ENCODE data around the gene RYR3.
A peak's percentile ranks its signal among the peaks of the same experiment; 100 is the strongest.
"Not testable (repeated sequence)": the region's sequence is repeated elsewhere in the genome, so short reads cannot be mapped to it uniquely, and the experiment has no call there.

Gene RYR3

DNA sequence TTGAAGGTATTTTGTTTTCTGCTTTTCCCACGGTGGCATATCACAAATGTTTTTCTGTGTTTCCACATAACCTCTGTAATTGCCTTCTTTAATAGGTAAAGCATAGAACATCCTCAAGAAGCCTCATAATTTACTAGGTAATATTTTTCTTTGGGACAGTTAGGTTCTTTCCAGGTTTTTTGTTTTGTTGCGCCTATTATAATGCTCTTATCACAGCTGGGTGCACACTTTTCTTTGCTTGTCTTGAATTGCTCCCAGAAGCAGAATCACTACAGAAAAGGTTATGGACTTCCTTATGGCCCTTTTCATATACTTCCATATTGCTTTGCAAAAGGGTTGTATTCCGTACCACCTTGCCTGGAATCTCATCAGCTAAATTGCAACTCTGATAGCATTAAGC is 213.5 kb downstream of the RYR3 start:
- DNase-seq = no peak

DNA sequence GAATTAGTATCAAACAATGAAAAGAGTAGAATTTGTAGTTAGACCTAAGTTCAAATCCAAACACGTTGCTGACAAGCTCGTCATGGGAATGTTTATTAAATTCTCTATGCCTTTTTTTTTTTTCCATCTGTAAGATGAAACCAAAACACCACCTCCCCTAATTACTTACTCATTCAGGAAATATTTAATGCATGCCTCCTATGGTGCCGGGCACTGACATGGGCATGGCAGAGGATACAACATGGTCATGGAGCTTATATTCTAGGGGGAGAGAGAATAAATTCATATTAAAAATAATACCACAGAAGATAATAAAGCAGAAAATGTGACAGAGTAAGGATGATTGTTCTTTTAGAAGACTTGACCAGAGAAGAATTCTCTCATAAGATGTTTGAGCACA is 215.8 kb downstream of the RYR3 start:
- DNase-seq = no peak

DNA sequence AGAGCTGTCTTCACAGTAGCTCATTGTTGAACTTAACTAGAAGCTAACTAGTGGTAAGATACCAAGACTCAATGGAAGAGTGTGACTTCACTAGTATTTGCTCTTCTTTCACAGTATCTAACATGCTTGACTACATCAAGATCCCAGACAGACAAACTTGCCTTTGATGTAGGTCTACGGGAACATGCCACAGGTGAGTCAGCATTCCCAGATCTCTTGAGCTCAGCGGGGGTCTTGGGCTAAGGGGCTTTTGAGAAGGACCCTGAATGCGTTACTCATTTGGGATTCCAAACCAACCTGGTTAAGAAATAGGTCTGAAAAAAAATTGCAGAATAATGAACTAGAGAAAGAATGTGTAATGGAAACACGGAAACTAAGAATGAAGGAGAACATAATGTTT is 222.4 kb downstream of the RYR3 start:
- no peak for DNase-seq

DNA sequence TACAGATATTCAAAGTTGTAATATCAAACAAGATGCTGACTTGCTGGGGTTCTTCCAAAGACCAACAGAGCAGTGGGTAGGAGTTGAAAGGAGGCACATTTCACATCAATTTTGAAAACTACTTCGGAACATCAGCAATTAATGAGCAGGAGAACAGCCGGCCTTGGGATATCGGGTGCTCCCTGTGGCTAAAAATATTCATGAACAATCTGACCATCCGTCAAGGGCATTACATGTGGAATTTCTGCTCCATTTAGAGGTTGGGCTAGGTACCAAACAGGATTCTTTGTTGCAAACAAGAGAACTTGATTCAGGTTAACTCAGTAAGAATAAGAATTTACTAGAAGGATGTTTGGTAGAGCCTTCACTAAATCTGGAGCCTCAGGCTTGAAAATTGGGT is 223.9 kb downstream of the RYR3 start:
- DNase-seq = no peak

DNA sequence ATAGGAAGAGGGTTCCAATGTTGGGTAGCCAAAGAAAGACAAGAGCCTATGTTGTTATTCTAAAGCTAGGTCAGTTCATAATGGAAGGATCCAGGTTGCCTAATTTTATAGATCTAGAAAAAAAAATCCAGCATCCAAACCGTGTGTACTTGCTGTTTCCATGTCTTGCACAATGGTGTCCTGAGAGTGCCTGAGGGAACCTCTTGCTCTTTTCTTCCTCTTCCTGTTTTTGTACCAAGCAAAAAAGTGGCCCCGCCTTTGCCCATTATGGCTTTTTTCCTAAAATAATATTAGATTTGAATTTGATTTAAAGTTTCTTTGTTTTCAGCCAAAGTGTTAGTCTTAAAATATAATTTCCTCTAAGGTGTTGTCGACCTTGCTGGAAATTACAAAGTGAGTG is 224.4 kb downstream of the RYR3 start:
- no peak for DNase-seq

DNA sequence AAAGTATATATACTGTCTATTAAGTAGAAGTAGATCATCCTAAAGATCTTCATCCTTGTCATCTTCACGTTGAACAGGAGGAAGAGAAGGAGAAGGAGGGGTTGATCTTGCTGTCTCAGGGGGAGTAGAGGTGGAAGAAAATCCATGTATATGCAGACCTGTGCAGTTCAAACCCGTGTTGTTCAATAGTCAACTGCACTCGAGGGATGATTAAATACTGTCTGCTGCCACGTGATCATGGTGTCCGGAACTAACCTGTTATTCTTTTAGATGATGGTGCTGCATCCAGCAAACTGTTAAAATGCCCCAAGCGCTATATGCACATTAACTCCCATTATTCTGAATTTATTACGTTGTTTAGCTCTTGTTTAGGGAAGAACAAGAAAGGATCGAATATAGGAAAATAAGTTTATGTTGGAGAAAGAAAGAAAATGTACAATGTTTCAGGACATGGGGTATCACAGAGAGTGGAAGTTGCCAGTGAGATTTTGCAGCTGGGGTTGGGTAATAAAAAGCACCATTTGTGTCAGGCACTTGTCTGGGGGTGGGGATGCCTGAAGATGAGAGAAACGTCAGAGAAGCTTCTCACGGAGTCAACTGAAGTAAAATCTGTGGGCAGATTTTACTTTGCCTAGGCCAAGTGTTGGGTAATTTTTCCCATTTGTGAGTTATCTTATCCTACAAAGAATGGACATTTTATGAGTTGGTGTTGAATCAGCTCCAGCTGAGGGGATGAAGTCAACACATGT is 229.2 kb downstream of the RYR3 start:
- no peak for DNase-seq

DNA sequence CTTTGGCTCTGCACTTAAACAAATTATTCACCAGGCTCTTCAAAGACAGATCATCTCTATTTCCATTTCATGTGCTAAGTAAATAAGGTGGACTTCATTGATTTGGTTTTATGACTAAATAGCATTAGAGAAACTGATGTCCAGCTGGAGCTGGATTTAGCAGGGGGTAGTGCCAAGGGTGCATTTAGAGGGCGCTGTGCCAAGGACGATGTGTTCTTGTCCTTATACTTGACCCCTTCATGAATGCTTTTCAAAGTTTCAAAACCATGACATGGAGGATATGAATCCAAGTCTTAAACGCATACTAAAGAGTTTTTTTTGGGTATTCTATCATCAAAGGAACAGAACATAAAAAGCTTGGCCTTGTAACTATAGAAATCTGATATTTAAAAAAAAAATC is 233.2 kb downstream of the RYR3 start:
- DNase-seq = no peak

DNA sequence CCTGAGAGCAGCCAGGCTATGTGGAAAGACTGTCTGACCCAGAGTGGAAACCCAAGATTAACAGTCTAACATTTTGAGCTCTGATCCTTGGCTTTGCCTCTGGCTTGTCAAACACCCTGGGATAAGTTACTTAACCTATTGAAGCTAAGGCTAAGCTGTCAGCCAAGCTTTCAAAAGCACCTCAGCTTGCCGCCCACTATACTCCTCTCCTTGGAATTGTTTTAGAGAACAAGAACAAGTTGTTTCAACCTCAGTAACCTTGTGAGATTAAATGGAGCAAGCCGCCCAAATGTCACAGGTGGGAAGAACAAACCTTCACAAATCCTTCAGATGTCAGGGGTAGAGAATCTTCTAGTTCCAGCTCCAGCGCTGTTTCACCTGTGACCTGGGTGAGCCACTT is 235.1 kb downstream of the RYR3 start:
- no peak for DNase-seq

DNA sequence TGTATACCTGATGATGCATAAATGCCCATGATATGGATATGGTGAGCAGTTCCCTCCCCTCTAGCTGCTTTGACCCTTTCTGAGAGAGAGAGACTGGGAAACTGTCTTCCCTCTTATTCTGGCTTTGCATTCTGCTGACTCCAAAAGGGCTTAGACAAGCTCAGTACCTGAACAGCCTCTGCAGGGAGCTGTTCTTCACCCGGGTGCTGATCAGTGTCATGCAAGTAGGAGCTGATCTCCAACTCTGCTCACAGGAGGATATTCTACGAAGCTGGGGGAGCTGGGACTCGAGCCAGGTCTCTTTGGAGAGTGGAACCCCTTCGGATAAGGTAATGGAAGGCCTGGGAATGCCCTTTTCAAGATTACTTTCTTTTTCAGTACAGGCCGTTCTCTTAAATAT is 237.1 kb downstream of the RYR3 start:
- DNase-seq = peak; percentile 6

DNA sequence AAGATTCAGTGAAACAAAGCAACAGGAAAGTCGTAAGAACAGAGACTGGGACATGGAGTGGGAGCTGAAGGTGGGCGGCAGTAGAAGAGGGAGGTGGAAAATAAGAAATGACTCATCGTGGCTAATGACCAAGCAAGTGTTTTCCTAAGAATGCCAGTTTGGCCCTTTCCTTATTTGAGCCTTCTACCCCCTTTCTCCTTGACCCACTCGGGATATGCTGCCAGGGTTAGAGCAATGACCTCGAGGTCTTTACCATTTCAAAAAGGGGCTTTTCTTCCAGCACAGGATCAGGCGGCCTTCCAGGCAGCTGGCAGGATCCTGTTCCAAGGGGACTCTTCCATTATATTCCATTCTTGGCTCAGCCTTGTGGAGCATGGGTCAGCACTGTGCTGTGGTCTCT is 241.1 kb downstream of the RYR3 start:
- DNase-seq = no peak

DNA sequence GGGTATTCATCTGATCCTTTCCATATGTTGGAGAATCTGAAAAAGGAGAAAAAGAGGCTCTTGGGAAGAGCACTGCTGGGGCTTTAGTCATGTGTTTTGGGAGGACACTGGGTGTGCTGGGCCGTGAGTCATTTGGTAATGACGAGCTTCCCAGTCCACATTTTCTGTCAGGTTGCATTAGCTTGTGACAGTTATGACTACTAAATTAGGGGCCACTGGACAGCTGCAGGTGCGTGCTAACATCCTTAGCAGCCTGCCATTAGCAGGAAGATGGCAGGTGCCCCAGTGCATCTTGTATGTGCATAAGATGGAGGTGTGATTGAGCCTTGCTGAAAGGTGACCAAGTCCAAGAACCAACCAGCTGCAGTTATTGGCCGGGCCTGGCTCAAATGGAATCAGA is 242.4 kb downstream of the RYR3 start:
- no peak for DNase-seq

DNA sequence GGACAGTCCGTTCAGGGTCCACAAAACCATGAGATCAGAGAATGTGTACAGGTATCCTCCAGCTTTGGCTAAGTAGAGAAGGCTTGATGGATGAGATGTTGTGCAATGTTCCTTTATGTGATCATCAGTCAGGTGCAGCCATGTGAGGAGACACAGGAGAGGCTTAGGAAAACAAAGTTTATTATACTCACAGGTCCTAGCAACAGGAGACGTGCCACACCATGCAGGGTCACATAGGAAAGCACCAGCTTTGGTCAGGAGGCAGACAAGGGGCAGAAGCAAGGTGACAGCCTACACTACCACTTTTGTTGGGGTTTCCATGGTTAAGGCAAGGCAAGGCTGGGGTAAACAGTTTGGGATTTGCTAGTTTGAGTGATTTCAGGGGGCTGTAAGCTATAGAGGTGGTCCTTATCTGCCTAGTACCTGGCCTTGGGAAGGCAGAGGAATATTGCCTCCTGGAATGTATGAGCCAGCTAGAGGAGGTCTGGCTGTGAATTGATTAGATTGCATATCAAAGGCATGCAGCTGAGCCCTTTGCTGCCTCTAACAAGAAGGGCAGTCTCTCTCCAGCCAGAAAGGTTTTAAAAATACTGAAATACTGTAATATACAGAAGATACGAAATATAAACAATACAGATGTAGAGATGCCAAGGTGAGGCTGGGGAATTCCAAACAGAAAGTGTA is 248.6 kb downstream of the RYR3 start:
- DNase-seq = no peak

DNA sequence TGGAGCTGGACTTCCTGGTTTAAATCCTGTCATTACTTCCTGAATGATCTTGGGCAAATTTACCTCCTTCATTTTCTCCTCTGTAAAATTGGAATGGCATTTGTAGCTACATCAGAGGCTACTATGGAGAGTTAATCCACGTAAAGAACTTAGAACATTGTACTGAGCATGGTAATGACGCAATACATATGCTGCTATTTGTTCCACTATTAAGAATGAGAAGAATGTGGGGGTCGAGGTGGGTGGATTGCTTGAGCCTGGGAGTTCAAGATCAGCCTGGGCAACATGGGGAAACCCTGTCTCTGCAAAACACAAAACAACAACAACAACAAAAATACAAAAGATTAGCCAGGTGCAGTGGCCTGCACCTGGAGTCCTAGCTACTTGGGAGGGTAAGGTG is 250.6 kb downstream of the RYR3 start:
- no peak for DNase-seq

DNA sequence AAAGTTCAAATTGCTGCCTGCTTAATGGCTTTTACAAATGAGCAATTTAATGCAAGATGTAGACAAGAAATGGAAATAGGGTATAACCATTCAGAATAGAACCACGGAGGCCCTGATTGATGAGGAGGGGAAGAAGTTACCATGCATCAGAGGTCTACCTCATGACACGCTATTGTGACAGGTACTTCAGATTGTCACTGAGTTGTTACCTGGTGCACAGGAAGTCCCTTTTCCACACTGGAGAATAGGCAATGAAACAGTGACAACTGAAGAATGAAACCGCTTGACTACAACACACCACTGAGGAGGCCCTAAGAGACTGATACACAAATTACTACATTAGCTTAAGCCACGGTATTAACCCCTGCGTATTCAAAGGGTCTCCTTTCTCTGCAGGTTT is 251.2 kb downstream of the RYR3 start:
- DNase-seq = no peak

DNA sequence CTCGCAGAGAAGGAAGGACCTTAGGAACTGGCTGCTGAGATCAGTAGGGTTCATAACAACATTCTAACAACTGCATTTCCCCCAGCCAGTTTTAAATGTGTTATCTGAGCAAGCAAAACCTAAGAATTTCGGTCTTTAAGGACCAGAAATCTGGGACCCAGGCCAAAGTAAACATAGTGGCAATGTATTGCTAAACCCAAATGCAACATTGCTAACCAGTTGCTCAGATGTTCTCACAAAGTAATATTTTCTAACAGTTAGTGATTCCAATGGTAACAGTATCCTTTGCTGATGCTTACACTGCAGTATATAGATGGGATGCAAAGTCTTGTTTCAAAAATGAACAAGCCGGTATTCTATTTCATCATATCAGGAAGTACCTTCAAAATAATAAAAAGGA is 254.3 kb downstream of the RYR3 start:
- no peak for DNase-seq

DNA sequence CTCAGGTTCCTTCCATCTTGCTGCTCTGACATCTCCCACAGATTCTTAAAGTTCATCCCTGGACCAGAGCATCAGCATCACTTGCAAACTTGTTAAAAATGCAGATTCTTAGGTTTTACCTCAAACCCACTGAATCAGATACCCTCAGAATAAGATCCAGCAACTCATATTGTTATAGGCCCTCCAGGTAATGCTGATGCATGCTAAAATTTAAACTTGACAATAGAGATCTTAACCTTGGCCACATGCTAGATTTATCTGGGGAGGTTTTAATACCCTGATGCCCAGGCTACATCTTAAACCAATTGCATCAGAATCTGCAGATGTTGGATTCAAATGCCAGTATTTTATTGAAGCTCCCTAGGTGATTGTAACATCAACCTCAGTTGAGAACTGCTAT is 256.9 kb downstream of the RYR3 start:
- no peak for DNase-seq

DNA sequence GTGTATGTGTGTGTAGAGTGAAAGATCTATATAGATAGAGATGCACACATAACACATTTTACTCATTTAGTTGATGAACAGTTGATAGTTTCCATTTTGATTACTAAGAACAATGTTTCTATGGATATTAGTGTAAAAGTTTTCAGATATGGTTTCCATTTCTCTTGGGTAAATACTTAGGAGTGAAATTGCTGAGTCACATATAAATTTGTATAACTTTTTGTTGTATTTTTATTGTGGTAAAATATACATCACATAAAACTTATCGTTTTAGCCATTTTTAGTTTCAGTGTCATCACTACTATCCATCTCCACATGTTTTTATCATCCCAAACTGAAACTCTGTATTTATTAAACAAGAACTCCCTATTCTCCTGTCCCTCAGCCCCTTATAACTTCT is 258.3 kb downstream of the RYR3 start:
- DNase-seq = no peak

DNA sequence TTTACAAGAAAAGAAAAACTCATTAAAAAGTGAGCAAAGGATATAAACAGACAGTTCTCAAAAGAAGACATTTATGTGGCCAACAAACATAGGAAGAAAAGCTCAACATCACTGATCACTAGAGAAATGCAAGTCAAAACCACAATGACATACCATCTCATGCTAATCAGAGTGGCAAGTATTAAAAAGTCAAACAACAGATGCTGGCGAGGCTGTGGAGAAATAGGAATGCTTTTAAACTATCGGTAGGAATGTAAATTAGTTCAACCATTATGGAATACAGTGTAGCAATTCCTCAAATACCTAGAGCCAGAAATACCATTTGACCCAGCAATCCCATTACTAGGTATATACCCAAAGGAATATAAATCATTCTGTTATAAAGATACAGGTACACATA is 267.1 kb downstream of the RYR3 start:
- not testable (repeated sequence) for DNase-seq

DNA sequence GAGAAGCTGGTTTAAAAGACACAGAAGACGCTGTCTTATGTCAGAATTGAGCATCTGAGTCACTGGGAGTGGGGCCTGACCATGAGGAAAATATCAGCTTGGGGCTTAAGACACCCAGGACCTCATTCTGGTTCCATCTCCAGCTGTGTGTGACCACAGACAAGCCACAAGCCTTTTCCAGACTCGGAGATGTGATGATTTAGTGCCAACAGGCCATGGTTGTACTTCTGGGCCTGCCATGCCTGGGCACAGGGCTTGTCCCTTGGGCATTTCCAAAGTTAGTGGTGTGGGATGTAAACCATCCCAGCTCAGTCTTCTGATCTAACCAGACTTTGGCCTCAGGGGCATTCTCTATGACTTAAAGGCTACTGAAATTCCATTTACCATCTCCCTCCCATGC is 269.8 kb downstream of the RYR3 start:
- no peak for DNase-seq

DNA sequence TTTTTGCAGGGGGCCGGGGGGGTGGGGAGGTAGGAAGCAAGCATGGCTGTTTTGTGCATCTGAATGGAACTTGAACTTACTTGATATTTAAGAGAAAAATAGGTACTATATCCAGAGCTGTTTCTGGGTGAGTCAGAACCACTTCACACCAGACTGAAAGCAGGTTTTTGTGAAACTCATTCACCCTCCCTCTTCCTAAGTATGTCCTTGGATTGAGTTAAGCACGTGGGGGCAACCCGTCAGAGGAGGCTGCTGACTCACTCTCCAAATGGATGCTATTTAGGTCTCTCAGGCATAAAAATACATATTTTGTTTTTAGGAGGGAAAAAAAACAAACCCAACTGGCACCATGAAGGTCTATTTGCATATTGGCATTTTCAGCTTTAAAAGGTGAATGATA is 270.3 kb downstream of the RYR3 start:
- DNase-seq = no peak

DNA sequence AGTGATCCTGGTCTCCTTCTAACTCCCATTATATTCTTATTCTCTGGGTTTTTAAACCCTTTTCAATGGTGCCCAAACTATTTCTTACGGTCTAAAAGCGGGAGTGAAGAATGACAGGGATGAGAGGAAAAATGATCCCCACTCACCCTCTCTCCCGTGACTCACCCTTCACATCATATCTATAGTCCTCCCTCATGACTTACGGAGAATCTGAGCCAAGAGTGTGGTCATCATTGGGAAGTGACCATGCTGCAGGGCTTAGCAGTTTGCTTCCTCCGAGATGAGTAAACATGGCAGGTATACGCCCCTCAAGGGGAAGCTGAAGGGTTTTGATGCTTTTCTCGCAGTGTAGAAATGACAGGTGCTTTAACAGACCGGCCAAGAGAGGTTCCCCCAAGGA is 274.0 kb downstream of the RYR3 start:
- DNase-seq = no peak

DNA sequence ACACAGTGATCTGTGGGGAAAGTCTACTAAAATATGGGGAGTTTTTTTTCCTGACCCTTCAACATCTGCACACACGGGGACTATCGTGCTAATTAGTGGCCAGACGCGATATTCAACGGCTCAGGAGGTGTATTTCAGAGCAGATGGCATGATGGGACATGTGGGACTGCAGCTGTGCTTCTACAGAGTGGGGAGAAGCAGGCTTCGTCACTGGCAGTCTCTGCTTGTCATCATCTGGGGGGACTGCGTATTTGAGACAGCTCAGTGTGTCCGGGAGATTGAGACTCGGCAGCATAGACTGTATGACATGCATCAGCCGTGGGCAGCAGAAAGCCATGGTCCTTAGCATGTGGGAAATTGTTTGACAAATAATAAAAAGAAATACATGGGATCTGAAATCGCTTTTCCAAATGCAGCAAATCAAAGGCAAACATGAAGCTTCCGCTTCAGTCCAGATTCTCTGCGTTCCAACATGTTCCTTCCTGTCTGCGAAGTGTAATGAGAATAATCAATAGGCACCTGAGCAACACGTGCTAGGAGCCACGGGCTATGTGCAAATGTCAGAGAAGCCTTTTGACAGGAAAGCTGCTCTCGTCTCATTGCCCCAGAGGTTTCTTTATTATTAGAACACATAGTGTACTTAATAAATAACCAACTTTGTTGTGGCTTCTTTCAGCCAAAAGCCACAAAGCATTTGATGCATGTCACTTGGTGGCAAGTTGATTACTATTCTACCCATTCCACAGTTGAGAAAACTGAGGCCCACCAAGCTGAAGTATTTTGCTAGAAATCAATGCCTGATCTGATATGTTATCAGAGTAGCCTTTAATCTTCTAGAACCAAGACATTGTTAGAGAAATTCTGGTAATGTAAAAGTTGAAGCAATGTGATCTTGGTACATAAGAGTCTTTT is 276.3 kb downstream of the RYR3 start:
- DNase-seq = no peak

DNA sequence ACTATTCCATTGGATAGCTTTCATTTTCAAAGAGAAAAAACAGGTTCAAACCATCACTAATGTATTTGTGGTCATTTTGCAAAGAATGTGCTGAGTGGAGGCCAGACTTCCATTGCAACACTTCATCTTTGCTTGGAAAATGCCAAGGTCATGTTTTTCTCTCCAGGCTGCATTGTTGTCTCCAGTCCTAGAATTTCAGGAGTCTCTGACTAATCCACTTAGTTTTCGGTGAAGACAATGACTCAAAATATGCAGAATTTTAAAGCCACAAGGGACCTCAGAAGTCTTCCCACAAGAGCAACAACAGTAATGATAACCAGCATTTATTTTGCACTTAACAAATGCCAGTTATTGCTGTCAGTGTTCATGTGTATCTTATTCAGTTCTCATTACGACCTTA is 277.0 kb downstream of the RYR3 start:
- no peak for DNase-seq

DNA sequence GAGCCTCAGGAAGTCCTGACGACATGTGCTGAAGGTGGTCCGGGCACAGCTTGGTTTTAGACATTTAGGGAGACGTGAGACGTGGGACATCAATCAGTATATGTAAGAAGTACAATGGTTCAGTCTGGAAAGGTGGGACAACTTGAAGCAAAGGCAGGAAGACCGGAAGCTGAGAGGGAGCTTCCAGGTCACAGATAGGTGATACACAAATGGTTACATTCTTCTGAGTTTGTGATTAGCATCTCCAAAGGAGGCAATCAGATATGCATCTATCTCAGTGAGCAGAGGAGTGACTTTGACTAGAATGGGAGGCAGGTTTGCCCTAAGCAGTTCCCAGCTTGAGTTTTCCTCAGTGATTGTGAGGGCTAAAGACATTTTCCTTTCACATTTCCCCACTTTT is 282.1 kb downstream of the RYR3 start:
- DNase-seq = no peak
